ENCODE results near the gene TAL1.

DNA sequence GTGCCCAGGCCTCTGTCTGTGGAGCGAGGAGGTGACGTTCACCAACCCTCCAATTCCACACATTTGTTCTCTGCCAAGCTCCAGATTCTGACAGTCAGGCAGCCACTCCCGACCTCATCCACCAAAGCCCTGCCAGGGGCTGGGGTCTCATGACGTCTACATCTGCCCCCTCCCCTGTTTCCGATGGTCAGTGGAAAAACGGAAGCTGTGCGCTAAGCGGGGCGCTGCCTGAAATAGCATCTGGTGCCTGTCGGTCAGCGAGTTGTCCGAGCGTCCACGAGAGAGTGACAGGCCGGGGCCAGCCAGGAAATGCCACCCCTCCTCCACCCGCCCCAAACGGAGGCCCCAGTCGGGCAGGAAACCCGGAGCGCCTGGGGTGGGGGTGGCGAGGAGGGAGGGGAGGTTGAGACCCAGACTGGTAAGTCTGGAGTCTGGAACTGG, 3.2 kb upstream of the TAL1 start:
- TF ChIP-seq, protein P1, sequence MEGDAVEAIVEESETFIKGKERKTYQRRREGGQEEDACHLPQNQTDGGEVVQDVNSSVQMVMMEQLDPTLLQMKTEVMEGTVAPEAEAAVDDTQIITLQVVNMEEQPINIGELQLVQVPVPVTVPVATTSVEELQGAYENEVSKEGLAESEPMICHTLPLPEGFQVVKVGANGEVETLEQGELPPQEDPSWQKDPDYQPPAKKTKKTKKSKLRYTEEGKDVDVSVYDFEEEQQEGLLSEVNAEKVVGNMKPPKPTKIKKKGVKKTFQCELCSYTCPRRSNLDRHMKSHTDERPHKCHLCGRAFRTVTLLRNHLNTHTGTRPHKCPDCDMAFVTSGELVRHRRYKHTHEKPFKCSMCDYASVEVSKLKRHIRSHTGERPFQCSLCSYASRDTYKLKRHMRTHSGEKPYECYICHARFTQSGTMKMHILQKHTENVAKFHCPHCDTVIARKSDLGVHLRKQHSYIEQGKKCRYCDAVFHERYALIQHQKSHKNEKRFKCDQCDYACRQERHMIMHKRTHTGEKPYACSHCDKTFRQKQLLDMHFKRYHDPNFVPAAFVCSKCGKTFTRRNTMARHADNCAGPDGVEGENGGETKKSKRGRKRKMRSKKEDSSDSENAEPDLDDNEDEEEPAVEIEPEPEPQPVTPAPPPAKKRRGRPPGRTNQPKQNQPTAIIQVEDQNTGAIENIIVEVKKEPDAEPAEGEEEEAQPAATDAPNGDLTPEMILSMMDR (IDR thresholded peaks at IDR 0.05 in 4 of 5, conservative IDR thresholded peaks at IDR 0.05 in 1 of 5): no peak
- no peak for TF ChIP-seq POLR2A (IDR thresholded peaks at IDR 0.05)

Data from gastrocnemius medialis (tissue), 4 donors.